Psoas muscle (tissue), 8 donors: ENCODE results near the gene PKD1L1. TPM values are rescaled to one million over a fixed set of nuclear protein-coding genes. Genes with fewer than 3 reads are reported as not detected.

Experiments
- ATAC-seq, 4 donors: fragments of 200-7000 bp; cut with Tn5 transposase; one replicate each; pipeline ENCODE4 v1.9.1; 2020; ENCODE audit warnings: moderate library complexity in 3 of 4, mild to moderate bottlenecking in 2 of 4
- DNase-seq, 2 donors: peaks; one replicate each; pipeline ENCODE4 v3.0.0-alpha.2; 2020
- H3K27ac ChIP-seq: fragments of 200-600 bp; one replicate; pipeline ENCODE4 v1.8.0; 2022
- H3K27me3 ChIP-seq, 3 donors: fragments of 200-600 bp in 1 of 3; one replicate each; pipeline versions ENCODE4 v1.6.1 to v1.8.0; 2013 to 2022; ENCODE audit warnings: low read length in 2 of 3, mild to moderate bottlenecking in 2 of 3, moderate library complexity in 1 of 3; ENCODE audit not compliant: insufficient read depth in 3 of 3
- H3K36me3 ChIP-seq, 2 donors: fragments of 200-600 bp in 1 of 2; one replicate each; pipeline versions ENCODE4 v1.6.1 to v1.8.0; 2013 to 2022; ENCODE audit warnings: low read depth in 1 of 2, mild to moderate bottlenecking in 1 of 2, moderate library complexity in 1 of 2; ENCODE audit not compliant: insufficient read depth in 1 of 2
- H3K4me1 ChIP-seq: fragments of 200-600 bp; one replicate; pipeline ENCODE4 v1.8.0; 2022
- H3K4me3 ChIP-seq: fragments of 200-600 bp; one replicate; pipeline ENCODE4 v1.8.0; 2022; ENCODE audit warnings: mild to moderate bottlenecking
- H3K9me3 ChIP-seq: fragments of 200-600 bp; one replicate; pipeline ENCODE4 v1.8.0; 2022
- CTCF ChIP-seq: fragments of 200-600 bp; IDR thresholded peaks from one replicate; pipeline ENCODE4 v1.8.0; 2022; ENCODE audit warnings: antibody characterized with exemption
- WGBS, 3 donors: extraction: QIAGEN DNeasy Blood & Tissue Kit; methylation state at CpG; one replicate each; pipeline versions ENCODE4 v1.1.6 to v1.1.7; 2013; 5-methylcytosine and 5-hydroxymethylcytosine counted together
- intact Hi-C, 2 donors: fragments of 100-400 bp; cut with DNase I; formaldehyde crosslinking; loops; one replicate each; pipeline versions ENCODE4 v1.11.0 to v1.14.2; 2022
- polyA plus RNA-seq, 3 donors: library from polyadenylated mRNA; stranded (reverse); fragments of 200-250 nt; gene quantifications; one replicate each; pipeline ENCODE4 v1.2.3, GENCODE V29; 2013
- total RNA-seq, 4 donors: library from RNA; stranded (reverse); fragmentation: NEBNext Ultra II Directional in 2 of 4; extraction: Animal tissue kit (Norgen Biotek cat#: 25700) in 2 of 4; gene quantifications; one replicate each; pipeline versions ENCODE4 v1.2.1 to v1.2.4, GENCODE V29; 2021 to 2023
- donor health status: healthy with polysubstance abuse.
- donor health status: DM: no; HTN: no; CAD: no; lungs with moderate emphysema.
- donor health status: Bipolar disorder and iron deficiency.
- donor health status: healthy.
- donor health status: DM: yes; HTN: yes; CAD: no.
- donor health status: DM: no; HTN: no; CAD: no.
- donor health status: DM: no; HTN: no; CAD: no.
- donor health status: DM: yes; HTN: yes; CAD: no.

Gene PKD1L1
- total and polyA plus RNA-seq, 7 donors = 0.56 to 1.4 (median 0.79) TPM

- H3K9me3 ChIP-seq = no peaks in the 10 kb centered on the region
- no peak for ATAC-seq
- TF ChIP-seq CTCF = no peak
These were observed 182.8 kb downstream of the PKD1L1 start for GRCh38 chr7:47765373-47765979.

DNA sequence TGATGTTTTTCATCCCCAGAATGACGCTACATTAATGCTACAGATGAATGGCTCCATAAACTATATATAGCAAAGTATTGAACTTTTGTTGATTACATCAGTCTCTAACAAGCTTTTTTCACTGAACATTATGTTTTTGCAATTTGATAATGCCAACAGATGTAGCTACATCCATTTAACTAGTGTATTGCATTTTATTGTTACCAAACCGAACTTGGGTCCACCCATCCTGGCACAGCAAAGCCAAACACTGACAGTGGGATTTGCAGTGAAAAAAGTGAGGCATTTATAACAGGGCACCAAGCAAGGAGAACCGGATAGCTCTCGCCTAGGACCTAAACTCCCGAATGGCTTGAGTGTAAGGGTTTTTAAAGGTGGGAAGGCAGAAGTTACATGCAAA is 183.5 kb downstream of the PKD1L1 start:
- 81 to 86% (median 83%) methylated on average over 5 of the region's 5 CpGs for WGBS, 3 donors
- H3K9me3 ChIP-seq = no peaks in the 10 kb centered on the region
- H3K4me1 ChIP-seq = no peaks in the 10 kb centered on the region
- intact Hi-C loops = no loop called here
- H3K36me3 ChIP-seq = no peaks in the 10 kb centered on the region
- DNase-seq (no peak), ATAC-seq (no peak)
- no peak for TF ChIP-seq CTCF
- no peaks in the 10 kb centered on the region for H3K27me3 ChIP-seq
- no peak overlapping the region for H3K27ac ChIP-seq
- H3K4me3 ChIP-seq = no peak overlapping the region

More at GRCh38 chr7:47765373-47765979, 182.8 kb downstream of the PKD1L1 start:
- intact Hi-C loops = no loop called here
- Histone ChIP-seq H3K27ac (no peak overlapping the region), H3K36me3 (no peaks in the 10 kb centered on the region), H3K4me3 (no peak overlapping the region), H3K4me1 (no peaks in the 10 kb centered on the region), H3K27me3 (no peaks in the 10 kb centered on the region)
- 79 to 84% (median 81%) methylated on average over 2 of the region's 2 CpGs for WGBS, 3 donors
- DNase-seq = no peak

DNA sequence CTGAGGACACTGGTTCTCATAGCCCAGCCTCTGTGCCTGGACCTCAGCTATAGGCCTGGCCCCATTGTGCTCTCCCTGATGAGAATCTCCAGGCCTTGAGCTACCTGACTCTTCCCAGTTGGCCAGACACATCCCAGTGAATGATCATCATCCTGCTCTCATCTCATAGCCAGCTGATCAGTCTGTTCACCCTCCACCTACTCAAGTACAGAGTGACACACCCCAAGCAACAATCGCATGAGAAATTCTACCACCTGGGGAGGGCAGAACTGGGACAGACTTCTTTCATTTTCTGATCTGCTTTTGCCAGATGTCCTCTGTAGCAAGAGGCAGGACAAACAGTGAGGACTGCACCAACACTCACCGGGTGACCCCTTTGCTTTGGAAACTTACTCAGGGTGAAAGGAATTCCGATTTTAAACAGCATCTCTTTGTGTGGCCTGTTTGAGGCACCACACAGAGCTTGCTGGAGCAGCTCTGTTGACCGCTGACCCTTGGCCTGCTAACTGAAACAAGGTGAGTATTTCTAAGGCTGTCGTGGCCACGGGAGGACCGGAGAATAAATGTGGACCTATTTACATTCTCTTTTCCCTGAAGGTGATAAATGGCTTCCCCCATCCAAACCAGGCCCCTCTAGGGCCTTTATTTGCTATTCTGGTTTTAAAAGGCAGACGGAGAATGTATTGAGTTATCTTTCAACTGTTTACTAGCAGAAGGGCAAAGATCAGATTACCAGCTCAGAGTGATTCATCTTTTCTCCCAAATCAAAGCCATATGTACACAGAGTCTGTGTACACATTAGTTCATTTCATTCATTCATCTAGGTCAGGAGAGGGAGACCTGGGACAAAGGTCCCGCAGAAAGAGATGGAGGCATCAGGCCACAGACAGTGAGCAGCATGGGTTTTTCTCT is 184.9 kb downstream of the PKD1L1 start:
- intact Hi-C loops = no loop called here
- DNase-seq (no peak), ATAC-seq (peak in 1 of 4 donors; percentile 37)
- 67 to 72% (median 69%) methylated on average over 9 of the region's 9 CpGs for WGBS, 3 donors
- Histone ChIP-seq H3K36me3 (no peaks in the 10 kb centered on the region), H3K4me3 (no peak overlapping the region), H3K4me1 (peaks cover 2% of the 10 kb centered on the region), H3K9me3 (no peaks in the 10 kb centered on the region), H3K27me3 (no peaks in the 10 kb centered on the region), H3K27ac (no peak overlapping the region)
- no peak for TF ChIP-seq CTCF

DNA sequence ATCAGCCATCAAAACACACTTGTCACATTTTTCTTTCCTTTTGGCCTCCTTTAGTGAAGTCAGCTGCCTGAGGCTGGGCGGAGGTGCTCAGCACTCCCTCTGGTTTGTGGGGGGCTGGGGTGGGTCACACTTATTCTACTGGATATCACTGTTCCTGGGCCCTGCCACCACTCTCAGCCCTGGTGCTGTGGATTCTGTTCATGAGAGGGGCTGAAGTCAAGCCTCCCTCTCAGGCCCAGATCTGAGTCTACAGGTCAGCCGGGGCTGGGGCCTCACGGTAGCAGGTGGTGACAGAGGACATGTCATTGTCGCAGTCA is 185.6 kb downstream of the PKD1L1 start:
- Histone ChIP-seq H3K27ac (no peak overlapping the region), H3K9me3 (no peaks in the 10 kb centered on the region)

More for the DNA sequence above, 185.6 kb downstream of the PKD1L1 start:
- no peak for TF ChIP-seq CTCF
- H3K36me3 ChIP-seq = no peaks in the 10 kb centered on the region
- intact Hi-C loops = no loop called here
- H3K4me3 ChIP-seq = no peak overlapping the region
- H3K27me3 ChIP-seq = no peaks in the 10 kb centered on the region
- H3K4me1 ChIP-seq = peaks cover 7% of the 10 kb centered on the region
- ATAC-seq (no peak), DNase-seq (no peak)
- WGBS, 3 donors = 95 to 97% (median 96%) methylated on average over 4 of the region's 4 CpGs
